ENCODE data around the gene EDIL3.

- TF ChIP-seq CTCF (IDR thresholded peaks at IDR 0.05; ENCODE audit: poor library complexity) (no peak), EZH2 (IDR thresholded peaks at IDR 0.05; ENCODE audit: borderline replicate concordance) (no peak)
Measured at GRCh38 chr5:84249918-84250630, 134.6 kb downstream of the EDIL3 start.

Measured in hepatocyte (in vitro differentiated cells).